OCI-LY7 (cell line): ENCODE data around the gene HHLA2.

ENCODE experiments used
- EZH2phosphoT487 ChIP-seq: fragments of 200-600 bp; sonication (generic); IDR thresholded peaks from 2 replicates; pipeline ENCODE4 v1.6.1; 2018; ENCODE audit warnings: low read depth, borderline replicate concordance, mild to moderate bottlenecking, mixed run types, antibody characterized with exemption, low read length, moderate library complexity, mixed read lengths
- TF ChIP-seq, protein P1 (sequence below): fragments of 200-600 bp; sonication (generic); conservative IDR thresholded peaks from 2 replicates; pipeline ENCODE4 v1.5.1; 2014; ENCODE audit warnings: mild to moderate bottlenecking, antibody characterized with exemption, low read length, moderate library complexity, mixed read lengths

DNA sequence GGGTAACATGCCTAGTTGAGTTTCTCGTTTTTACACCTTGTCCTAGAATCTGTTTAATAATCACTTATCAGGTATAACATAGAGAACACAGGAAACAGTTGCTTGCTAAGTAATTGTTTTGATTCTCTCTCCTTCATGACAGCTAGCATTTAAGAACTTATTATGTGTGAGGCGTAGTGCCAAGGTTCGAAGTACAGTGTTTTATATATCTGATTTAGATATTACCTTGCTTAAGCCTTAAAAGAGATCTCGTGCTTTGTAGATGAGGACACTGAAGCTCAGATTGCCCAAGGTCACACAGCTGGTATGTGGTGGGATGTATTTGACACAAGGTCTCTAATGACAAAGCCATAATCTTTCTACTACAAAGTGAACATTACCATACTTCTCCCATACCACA, 45.1 kb upstream of the HHLA2 start:
- TF ChIP-seq EZH2phosphoT487, result no peak
- TF ChIP-seq, protein P1, sequence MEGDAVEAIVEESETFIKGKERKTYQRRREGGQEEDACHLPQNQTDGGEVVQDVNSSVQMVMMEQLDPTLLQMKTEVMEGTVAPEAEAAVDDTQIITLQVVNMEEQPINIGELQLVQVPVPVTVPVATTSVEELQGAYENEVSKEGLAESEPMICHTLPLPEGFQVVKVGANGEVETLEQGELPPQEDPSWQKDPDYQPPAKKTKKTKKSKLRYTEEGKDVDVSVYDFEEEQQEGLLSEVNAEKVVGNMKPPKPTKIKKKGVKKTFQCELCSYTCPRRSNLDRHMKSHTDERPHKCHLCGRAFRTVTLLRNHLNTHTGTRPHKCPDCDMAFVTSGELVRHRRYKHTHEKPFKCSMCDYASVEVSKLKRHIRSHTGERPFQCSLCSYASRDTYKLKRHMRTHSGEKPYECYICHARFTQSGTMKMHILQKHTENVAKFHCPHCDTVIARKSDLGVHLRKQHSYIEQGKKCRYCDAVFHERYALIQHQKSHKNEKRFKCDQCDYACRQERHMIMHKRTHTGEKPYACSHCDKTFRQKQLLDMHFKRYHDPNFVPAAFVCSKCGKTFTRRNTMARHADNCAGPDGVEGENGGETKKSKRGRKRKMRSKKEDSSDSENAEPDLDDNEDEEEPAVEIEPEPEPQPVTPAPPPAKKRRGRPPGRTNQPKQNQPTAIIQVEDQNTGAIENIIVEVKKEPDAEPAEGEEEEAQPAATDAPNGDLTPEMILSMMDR, result no peak
